Central memory CD8-positive, alpha-beta T cell (primary cell): ENCODE measurements around the gene TREX2.
A peak's percentile ranks its signal among the peaks of the same experiment; 100 is the strongest.

ENCODE experiments used
- ATAC-seq: fragments of 150-1000 bp; cut with Tn5 transposase; replicated peaks from 2 replicates; pipeline ENCODE4 v1.10.0; 2022; ENCODE audit warnings: mild to moderate bottlenecking, moderate FRiP score, moderate number of reproducible peaks; ENCODE audit not compliant: poor library complexity, severe bottlenecking; ENCODE audit errors: extremely low read depth
- DNase-seq, 2 donors: peaks; one replicate each; pipeline ENCODE4 v3.0.0; 2021; ENCODE audit warnings: low spot score in 2 of 2
- H3K27ac Mint-ChIP-seq: one replicate; pipeline ENCODE4 v1.8.0; 2022; ENCODE audit warnings: low read depth, mild to moderate bottlenecking, moderate library complexity, mixed read lengths
- H3K27me3 Mint-ChIP-seq: one replicate; pipeline ENCODE4 v1.8.0; 2022; ENCODE audit warnings: mixed read lengths
- H3K36me3 Mint-ChIP-seq: one replicate; pipeline ENCODE4 v1.8.0; 2022; ENCODE audit warnings: mild to moderate bottlenecking, moderate library complexity, mixed read lengths; ENCODE audit not compliant: insufficient read depth
- H3K4me1 Mint-ChIP-seq: one replicate; pipeline ENCODE4 v1.8.0; 2022; ENCODE audit warnings: mixed read lengths
- H3K4me3 Mint-ChIP-seq: one replicate; pipeline ENCODE4 v1.8.0; 2022; ENCODE audit warnings: mild to moderate bottlenecking, moderate library complexity, mixed read lengths
- H3K9me3 Mint-ChIP-seq: one replicate; pipeline ENCODE4 v1.8.0; 2022; ENCODE audit warnings: mixed read lengths

The TREX2 gene

DNA sequence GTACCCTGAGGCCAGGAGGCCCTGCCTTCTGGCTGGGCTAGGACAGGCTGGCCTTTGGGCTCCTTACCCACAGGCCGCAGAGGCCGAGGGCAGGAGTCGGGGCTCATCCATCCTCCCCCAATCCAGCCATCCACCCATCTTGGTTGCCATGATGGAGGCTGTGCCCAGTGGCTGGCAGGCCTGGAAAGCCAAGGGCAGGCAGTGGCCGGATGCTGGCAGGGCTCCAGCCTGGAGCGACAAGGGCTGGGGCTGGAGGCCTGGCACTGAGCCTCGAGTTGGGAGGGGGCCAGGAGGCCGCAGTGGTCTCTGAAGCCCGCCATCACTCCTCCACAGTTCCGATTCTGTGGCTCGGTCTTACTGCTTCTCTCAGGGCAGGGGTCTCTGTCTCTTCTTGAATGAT lies 40.3 kb upstream of the TREX2 start:
- no peaks in the 10 kb centered on the region for H3K27me3 Mint-ChIP-seq
- H3K27ac Mint-ChIP-seq = no peak overlapping the region
- no peaks in the 10 kb centered on the region for H3K9me3 Mint-ChIP-seq
- H3K4me1 Mint-ChIP-seq = no peaks in the 10 kb centered on the region
- no peaks in the 10 kb centered on the region for H3K36me3 Mint-ChIP-seq
- ATAC-seq (no peak), DNase-seq (no peak)
- no peak overlapping the region for H3K4me3 Mint-ChIP-seq

DNA sequence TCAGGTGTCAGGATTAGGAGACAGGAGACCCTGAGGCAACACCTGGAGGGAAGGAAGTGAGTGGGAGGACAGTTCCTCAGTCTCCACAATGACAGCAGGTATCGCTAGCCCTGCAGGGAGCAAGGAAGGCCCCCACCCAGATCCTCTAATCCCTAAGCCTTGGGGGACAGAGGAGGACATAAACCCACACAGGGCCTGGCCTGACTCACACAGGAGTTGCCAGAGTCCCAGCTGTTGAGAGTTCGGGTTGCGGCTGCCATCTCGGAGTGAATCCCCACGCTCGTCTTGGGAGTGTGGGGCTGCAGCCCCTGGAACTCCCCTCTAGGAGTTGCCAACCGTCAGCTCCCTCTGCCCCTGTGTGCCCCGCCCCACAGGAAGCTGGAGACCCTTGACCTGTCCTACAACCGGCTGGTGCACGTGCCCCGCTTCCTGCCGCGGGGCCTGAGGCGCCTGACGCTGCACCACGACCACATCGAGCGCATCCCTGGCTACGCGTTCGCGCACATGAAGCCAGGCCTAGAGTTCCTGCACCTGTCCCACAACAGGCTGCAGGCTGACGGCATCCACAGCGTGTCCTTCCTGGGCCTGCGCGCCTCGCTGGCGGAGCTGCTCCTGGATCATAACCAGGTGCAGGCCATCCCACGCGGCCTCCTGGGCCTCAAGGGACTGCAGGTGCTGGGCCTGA lies 39.7 kb upstream of the TREX2 start:
- no peak overlapping the region for H3K4me3 Mint-ChIP-seq
- DNase-seq (no peak), ATAC-seq (no peak)
- no peaks in the 10 kb centered on the region for H3K27me3 Mint-ChIP-seq
- no peaks in the 10 kb centered on the region for H3K4me1 Mint-ChIP-seq
- no peaks in the 10 kb centered on the region for H3K9me3 Mint-ChIP-seq
- no peaks in the 10 kb centered on the region for H3K36me3 Mint-ChIP-seq
- no peak overlapping the region for H3K27ac Mint-ChIP-seq

DNA sequence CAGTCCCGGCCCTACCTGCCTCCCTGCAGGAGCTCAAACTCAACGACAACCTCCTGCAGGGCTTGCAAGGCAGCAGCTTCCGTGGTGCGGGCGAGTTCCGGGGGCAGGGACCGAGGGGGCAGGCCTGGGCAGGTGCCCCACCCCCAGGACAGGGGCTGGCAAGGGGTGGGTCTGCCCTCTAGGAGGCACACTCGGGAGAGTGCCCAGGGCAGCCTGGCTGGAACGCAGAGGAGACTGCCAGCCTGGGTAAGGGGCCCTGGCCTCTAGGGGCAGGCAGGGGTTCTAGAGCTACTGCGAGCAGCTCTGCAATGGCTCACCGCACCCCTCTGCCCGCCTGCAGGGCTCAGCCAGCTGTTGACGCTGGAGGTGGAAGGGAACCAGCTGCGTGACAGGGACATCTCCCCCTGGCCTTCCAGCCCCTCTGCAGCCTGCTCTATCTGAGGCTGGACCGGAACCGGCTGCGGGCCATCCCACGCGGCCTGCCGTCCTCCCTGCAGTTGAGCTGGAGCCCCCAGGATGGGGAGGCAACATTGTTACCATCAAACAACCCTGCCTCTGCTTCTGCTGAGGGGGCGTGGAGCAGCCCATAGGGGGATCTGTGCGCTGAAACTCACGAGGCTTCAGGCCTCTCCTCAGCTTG lies 36.6 kb upstream of the TREX2 start:
- Mint-ChIP-seq H3K27me3 (no peaks in the 10 kb centered on the region), H3K4me3 (no peak overlapping the region), H3K4me1 (no peaks in the 10 kb centered on the region), H3K27ac (no peak overlapping the region), H3K36me3 (no peaks in the 10 kb centered on the region), H3K9me3 (no peaks in the 10 kb centered on the region)
- ATAC-seq = no peak
- DNase-seq = no peak

DNA sequence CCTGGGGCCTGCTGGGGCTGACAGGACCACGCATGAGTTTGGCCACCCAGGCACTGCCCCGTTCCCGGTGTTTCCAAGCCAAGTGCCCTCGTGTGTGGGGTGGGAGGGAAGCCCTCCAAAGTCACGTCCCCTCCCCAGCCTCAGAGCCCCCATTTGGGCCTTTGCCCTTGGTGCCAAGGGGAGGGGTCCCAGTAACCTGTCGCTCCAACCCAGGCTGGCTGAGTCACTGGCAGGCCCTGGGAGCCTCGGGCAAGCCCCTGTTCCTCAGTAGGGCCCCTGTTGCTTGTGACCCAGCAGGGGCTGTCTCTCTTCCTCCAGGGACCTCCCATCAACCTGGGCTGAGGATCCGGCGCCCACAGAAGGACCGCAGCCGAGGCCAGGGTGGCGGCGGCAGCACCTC lies 35.2 kb upstream of the TREX2 start:
- H3K4me1 Mint-ChIP-seq = no peaks in the 10 kb centered on the region
- no peak overlapping the region for H3K4me3 Mint-ChIP-seq
- H3K27ac Mint-ChIP-seq = no peak overlapping the region
- no peak for ATAC-seq
- no peaks in the 10 kb centered on the region for H3K36me3 Mint-ChIP-seq
- H3K9me3 Mint-ChIP-seq = no peaks in the 10 kb centered on the region
- H3K27me3 Mint-ChIP-seq = no peaks in the 10 kb centered on the region
- DNase-seq = no peak

DNA sequence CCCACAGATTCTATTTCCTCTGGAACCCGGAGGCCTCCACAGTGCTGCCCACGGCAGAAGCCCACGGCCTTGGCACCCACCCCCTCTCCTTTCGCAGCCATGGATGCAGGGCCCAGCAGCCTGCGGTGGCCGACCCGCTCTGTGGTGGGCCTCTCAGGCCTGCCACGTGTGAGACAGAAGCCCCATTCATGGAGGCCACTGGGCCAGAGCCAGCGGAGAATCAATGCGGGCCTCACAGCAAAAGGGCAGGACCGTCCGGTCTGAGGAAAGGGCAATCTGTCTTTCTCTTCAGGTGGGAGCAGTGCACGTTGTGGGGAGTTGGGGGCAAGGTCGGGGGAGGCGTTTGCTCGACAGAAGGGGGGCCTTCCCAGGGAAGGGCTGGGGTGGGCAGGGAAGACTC lies 32.9 kb upstream of the TREX2 start:
- Mint-ChIP-seq H3K9me3 (no peaks in the 10 kb centered on the region), H3K27me3 (no peaks in the 10 kb centered on the region), H3K36me3 (no peaks in the 10 kb centered on the region), H3K27ac (no peak overlapping the region), H3K4me3 (no peak overlapping the region), H3K4me1 (no peaks in the 10 kb centered on the region)
- ATAC-seq (no peak), DNase-seq (no peak)

DNA sequence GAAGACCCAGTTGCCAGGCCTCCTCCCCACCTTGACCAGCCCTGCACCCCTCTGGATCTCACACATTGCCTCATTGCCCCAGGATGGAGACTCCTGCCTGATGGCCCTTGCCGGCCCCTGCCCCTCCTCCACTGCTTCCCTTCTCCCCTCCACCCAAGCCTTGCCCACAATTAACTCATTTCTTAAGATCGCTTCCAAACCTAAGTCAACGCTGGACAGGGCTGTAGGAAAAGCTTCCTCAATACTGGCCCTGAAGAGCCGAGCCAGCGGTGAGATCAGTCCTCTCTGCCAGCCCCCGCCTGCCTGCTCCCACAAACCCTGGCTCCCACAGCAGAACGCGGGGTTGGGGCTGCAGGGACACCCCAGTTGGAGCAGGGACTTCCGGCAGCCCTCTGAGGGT lies 32.0 kb upstream of the TREX2 start:
- no peak overlapping the region for H3K27ac Mint-ChIP-seq
- DNase-seq = no peak
- H3K4me1 Mint-ChIP-seq = no peaks in the 10 kb centered on the region
- no peak for ATAC-seq
- no peaks in the 10 kb centered on the region for H3K9me3 Mint-ChIP-seq
- no peak overlapping the region for H3K4me3 Mint-ChIP-seq
- no peaks in the 10 kb centered on the region for H3K27me3 Mint-ChIP-seq
- H3K36me3 Mint-ChIP-seq = no peaks in the 10 kb centered on the region

DNA sequence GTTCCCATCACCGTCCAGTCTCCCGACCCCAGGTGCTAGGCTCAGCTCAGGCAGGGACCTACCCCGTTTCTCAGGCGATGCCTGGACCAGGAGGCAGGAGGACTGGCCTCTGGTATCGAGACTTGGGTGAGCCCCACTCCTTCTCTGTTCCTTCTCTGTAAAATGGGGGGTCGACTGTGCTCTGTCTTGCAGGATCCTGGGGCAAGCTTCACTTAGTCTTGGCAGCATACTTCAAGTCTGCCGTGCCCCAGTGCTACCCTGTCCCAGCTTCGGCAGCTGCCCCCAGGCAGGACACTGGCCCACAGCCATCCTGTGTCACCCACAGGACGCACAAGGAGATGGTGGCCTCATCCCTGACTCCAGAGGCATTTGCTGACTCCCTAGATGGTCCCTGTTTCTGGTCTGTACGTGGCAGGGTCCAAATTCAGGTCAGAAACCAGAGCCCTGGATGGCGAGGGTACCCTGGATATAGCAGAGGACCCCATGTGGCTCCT lies 31.6 kb upstream of the TREX2 start:
- no peak overlapping the region for H3K27ac Mint-ChIP-seq
- H3K4me1 Mint-ChIP-seq = no peaks in the 10 kb centered on the region
- ATAC-seq (no peak), DNase-seq (no peak)
- H3K36me3 Mint-ChIP-seq = no peaks in the 10 kb centered on the region
- H3K4me3 Mint-ChIP-seq = no peak overlapping the region
- no peaks in the 10 kb centered on the region for H3K9me3 Mint-ChIP-seq
- no peaks in the 10 kb centered on the region for H3K27me3 Mint-ChIP-seq

DNA sequence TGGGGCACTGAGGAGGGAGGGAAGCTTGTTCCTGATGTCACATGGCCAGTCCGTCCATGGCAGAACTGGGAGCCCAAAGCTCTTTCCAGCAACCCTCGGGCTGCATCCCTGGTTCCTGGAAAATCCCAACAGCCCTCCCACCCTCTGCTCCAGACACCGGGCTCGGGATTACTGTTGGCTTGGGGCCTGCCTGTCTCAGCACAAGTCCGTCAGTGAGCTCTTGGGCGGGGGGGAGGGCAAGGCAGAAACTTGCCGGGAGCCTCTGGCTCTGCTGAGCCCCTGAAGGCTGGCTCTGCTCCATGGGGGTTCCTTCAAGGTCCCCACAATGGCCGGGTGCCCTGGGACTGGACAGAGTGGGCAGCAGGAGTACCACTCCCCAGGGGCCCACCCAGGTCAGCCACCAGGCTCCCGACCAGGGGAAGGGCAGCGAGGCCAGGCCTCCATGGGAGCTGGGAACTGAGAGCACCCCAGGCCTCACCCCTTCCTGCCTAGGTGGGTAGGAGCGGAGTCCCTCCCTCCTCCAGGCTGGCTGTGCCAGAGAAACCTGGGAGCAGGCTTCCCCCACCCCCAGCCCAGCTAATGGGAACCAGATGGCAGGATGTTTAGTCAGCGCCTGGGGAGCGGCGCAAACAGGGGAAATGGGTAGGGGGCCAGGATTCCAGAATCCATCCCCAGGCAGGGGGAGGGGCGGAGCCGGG lies 31.0 kb upstream of the TREX2 start:
- Mint-ChIP-seq H3K4me1 (no peaks in the 10 kb centered on the region), H3K4me3 (no peak overlapping the region), H3K27me3 (no peaks in the 10 kb centered on the region), H3K36me3 (no peaks in the 10 kb centered on the region), H3K27ac (no peak overlapping the region), H3K9me3 (no peaks in the 10 kb centered on the region)
- ATAC-seq (no peak), DNase-seq (no peak)

DNA sequence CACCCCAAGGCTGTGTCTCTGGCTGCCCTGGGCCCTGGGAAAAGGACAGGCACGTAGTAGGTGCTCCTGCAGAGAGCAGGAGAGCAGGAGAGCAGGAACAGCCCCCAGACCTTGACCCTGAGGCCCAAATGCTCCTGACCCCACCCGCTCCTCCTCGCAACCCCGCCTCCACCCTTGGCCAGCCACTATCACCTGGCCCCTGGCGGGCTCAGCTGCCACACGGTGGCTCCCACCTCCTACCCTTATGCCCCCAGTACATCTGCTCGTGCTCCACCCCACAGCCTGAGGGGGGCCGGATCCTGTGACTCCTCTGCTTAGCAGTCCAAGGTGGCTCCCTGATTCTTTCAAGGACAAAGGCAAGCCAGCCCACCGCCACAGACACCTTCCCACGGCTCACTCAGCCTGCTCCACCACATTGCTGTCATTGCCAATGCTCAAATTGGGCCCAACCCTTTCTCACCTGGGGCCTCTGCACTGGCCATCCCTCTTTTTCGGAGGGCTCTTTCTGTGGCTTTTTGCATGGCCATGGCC lies 30.0 kb upstream of the TREX2 start:
- no peaks in the 10 kb centered on the region for H3K9me3 Mint-ChIP-seq
- no peak for DNase-seq
- H3K27ac Mint-ChIP-seq = no peak overlapping the region
- H3K27me3 Mint-ChIP-seq = no peaks in the 10 kb centered on the region
- H3K4me3 Mint-ChIP-seq = peak overlapping the region; percentile 65
- no peak for ATAC-seq
- no peaks in the 10 kb centered on the region for H3K36me3 Mint-ChIP-seq
- no peaks in the 10 kb centered on the region for H3K4me1 Mint-ChIP-seq

DNA sequence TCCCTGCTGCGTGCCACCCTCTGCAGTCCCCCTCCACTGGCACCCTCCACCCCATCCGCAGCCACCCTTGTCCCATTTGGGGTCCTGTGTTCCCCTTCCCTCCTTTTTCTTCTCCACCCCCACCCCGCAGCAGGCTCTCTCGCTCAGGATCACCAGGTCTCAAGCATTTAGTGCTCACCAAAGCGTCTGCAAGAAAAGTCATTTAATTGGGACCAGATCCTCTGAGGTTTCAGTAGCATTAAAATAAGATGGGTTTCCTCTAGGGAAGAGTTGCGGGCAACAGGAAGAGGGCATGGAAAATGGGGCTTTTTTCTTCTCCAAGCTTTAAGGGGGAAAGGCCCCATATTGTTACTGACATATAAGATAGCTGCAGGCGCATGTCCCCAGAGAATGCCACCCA lies 29.4 kb upstream of the TREX2 start:
- Mint-ChIP-seq H3K36me3 (peaks cover 2% of the 10 kb centered on the region), H3K9me3 (no peaks in the 10 kb centered on the region), H3K4me3 (peak overlapping the region; percentile 6), H3K27me3 (no peaks in the 10 kb centered on the region), H3K4me1 (no peaks in the 10 kb centered on the region), H3K27ac (no peak overlapping the region)
- ATAC-seq (no peak), DNase-seq (no peak)

DNA sequence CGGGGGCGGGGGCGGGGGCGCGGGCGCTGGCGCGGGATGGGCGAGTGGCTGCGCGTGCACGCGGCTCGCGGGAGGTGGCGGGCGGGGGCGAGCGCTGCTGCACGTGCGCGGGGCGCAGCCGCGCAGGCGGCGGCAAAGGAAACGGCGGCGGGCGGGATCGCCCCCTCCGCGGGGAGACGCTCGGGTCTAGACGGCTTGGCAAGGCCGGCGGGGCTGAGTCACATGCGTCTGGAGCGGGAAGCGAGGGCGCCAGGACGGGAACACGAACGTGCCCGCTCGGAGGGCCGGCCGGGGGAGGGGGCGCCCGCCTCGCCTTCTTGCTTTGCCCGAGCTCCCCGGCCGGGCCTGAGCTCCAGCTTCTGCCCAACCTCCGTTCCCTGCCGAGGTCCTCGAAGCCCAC lies 28.9 kb upstream of the TREX2 start:
- Mint-ChIP-seq H3K4me3 (peak overlapping the region; percentile 41), H3K27me3 (no peaks in the 10 kb centered on the region), H3K27ac (no peak overlapping the region), H3K36me3 (peaks cover 2% of the 10 kb centered on the region), H3K4me1 (no peaks in the 10 kb centered on the region), H3K9me3 (no peaks in the 10 kb centered on the region)
- ATAC-seq (no peak), DNase-seq (no peak)

DNA sequence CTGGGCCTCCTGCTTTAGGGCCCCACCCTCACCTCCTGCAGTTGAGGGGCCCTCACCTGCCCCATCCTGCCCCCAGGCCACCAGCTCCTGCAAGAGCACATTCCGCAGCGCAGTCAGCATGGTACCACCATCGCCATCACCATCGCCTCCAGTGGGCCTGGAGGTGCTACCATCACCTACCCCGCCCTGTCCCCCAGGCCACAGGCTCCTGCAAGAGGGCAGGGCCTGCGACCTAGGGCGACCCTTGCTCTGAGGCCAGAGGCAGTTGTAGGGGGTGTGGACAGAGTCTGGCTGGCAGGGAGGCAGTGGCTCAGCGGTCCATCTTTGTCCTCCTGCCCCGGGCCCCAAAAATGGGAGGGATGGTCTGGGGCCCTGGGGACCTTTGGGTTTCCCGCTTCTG lies 28.4 kb upstream of the TREX2 start:
- H3K9me3 Mint-ChIP-seq = no peaks in the 10 kb centered on the region
- no peaks in the 10 kb centered on the region for H3K27me3 Mint-ChIP-seq
- H3K4me3 Mint-ChIP-seq = peak overlapping the region; percentile 41
- H3K36me3 Mint-ChIP-seq = peaks cover 2% of the 10 kb centered on the region
- no peak overlapping the region for H3K27ac Mint-ChIP-seq
- DNase-seq (no peak), ATAC-seq (no peak)
- no peaks in the 10 kb centered on the region for H3K4me1 Mint-ChIP-seq

DNA sequence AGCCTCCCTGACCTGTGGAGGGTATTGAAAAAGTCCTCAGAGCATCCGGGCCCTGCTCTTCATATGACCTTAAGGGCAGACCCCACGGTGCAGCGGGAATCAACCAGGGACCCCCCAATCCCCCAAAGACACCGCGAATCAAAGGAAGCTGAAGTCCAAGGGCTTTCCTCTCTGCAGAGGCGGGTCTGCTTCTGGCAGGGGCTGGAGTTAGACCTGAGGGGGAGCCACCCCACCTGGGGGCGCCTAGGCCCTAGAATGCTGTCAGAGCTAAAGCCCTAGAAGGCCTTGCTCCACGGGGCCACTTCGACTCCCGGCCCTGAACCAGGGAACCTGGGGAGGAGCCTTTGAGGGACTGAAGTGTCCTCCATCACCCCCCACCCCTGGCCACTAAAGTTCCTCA lies 27.3 kb upstream of the TREX2 start:
- Mint-ChIP-seq H3K4me1 (no peaks in the 10 kb centered on the region), H3K27ac (no peak overlapping the region), H3K36me3 (peaks cover 2% of the 10 kb centered on the region), H3K27me3 (no peaks in the 10 kb centered on the region), H3K4me3 (peak overlapping the region; percentile 33), H3K9me3 (no peaks in the 10 kb centered on the region)
- no peak for ATAC-seq
- no peak for DNase-seq
